MG63 (cell line): ENCODE results near the gene HSPA1B. TPM values are rescaled to one million over a fixed set of nuclear protein-coding genes. Genes with fewer than 3 reads are reported as not detected.
"Not testable (repeated sequence)": the region's sequence is repeated elsewhere in the genome, so short reads cannot be mapped to it uniquely, and the experiment has no call there.

Experiments
- DNase-seq: peaks from one replicate; pipeline ENCODE4 v3.0.0-alpha.2; 2020
- H3K27me3 ChIP-seq: fragments of 250-450 bp; sonication (Bioruptor Pico); 2 replicates; pipeline ENCODE4 v1.5.1; 2020; ENCODE audit warnings: mild to moderate bottlenecking, moderate library complexity
- H3K36me3 ChIP-seq: fragments of 250-450 bp; sonication (Bioruptor Pico); 2 replicates; pipeline ENCODE4 v1.5.1; 2020; ENCODE audit warnings: mild to moderate bottlenecking, moderate library complexity
- H3K4me3 ChIP-seq: fragments of 250-450 bp; sonication (Bioruptor Pico); 2 replicates; pipeline ENCODE4 v1.5.1; 2020; ENCODE audit warnings: mild to moderate bottlenecking, moderate library complexity
- H3K9me3 ChIP-seq: fragments of 250-450 bp; sonication (Bioruptor Pico); 2 replicates; pipeline ENCODE4 v1.5.1; 2020; ENCODE audit warnings: mild to moderate bottlenecking, moderate library complexity
- total RNA-seq: library from RNA; depleted of rRNA; stranded (reverse); fragments of >200 nt; shearing (Covaris generic); gene quantifications from 2 replicates; pipeline ENCODE4 v1.2.3, GENCODE V29; 2014; ENCODE audit warnings: low replicate concordance

The HSPA1B gene
- total RNA-seq, 1 experiment from 2014 or later: 72.1 TPM

- DNase-seq, H3K27me3 ChIP-seq, H3K9me3 ChIP-seq, H3K36me3 ChIP-seq: not testable (repeated sequence)
- H3K4me3 ChIP-seq: peak overlapping the region; percentile 54
These were observed 9.5 kb upstream of the HSPA1B start for GRCh38 chr6:31817929-31818511.

DNA sequence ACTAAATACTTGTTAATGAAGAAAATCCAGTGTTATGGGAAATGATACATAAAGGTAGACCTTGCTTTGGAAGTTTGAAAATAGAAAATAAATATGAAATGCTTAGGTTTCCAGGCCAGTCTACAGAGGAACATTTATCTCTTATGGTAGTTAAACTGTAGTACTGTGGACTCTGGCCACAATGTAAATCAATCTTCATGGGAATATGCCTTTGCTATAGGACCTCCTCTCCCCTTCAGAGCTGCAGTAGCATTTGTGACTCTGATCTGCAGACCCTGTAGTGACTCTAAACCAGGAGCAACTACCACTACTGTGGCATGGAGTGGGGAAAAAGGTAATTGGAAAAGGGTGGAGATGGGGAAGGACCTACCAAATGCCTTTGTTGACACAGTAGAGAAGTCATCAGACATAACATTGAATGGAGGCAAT lies 7.7 kb upstream of the HSPA1B start:
- no peak for DNase-seq
- no peaks in the 10 kb centered on the region; the same call in 1 of the 2 replicates for H3K36me3 ChIP-seq
- no peaks in the 10 kb centered on the region for H3K27me3 ChIP-seq
- no peak overlapping the region for H3K4me3 ChIP-seq
- no peaks in the 10 kb centered on the region for H3K9me3 ChIP-seq

DNA sequence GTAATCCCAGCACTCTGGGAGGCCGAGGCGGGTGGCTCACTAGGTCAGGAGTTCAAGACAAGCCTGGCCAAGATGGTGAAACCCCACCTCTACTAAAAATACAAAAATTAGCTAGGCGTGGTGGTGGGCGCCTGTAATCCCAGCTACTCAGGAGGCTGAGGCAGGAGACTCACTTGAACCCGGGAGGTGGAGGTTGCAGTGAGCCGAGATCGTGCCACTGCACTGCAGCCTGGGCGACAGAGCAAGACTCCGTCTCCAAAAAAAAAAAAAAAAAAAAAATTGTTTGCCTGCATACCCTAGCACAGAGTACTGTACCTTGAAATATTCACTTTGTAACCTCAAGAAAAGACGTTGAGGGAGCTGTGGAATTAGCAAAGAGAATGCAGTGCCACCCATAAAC lies 7.1 kb upstream of the HSPA1B start:
- not testable (repeated sequence) for H3K36me3 ChIP-seq, H3K9me3 ChIP-seq, DNase-seq, H3K27me3 ChIP-seq, H3K4me3 ChIP-seq

DNA sequence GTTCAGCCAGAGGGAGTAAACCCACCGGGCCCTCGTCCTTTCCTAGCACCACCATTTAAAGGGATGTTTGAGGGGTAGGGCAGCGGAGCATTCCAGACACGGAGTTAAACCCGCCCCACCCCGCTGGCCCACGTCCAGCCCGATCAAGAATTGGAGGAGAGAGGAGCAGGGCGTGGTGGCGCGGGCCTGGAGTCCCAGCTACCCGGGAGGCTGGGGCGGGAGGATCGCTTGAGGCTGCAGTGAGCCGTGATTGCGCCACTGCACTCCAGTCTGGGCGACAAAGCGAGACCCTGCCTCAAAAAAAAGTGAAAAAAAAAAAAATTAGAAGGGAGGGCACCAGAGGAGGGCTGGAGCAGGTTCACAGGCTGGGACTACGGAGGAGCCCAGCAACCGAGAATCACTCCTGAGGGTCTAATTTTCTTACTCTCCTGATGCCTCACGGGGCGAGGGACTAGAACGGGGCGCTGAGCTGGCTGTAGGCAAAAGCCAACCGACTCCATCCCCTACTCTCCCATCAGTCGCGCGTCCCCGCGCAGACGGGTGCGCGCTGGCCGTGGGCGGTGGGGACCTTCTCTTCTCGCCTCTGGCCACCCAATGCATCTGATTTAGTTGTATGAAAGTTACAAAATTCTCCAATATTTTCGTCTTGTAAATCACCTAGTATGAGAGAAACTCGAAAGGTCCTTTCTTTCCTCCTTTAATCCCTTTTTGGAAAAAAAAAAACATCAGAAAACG lies 6.1 kb upstream of the HSPA1B start:
- Histone ChIP-seq H3K9me3 (no peaks in the 10 kb centered on the region), H3K4me3 (peak overlapping the region; percentile 57), H3K27me3 (no peaks in the 10 kb centered on the region), H3K36me3 (no peaks in the 10 kb centered on the region; the same call in 1 of the 2 replicates)
- peak; percentile 56 for DNase-seq

DNA sequence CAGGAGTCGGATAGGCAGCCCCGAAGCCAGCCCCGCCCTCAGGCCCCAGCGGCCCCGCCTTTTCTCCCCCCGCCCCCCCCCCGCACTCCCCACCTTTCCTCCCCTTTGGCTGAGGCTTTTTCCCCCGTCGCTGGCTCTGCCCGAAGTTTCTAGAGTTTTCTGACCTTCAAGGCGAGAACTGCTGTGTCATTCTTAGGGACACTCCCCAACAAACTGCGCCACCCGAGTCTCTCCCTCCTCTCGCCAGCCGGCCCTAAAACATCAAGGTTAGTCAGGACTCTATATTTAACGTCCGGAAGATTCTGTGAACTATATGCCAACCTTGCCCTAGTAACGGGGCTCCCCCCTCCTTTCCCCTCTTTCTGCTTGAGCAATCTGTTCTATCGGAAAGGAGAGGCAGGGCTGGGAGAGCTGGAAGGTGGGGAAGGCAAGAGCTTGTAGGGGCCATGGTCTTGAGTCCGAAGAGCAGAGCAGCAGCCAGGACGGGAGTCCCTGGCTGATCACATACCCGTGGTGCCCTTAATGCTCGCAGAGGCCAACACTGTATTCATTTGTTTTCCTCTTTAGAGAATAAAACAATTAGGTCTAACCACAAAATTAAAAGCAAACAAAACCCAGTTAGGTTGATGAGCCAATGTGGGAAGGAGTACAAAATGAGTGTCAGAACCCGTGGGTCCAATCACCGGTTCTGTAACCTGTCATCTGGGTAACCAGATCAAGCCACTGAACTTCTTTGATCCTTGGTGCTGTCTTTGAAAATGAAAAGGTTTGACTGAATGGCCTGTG lies 5.3 kb upstream of the HSPA1B start:
- Histone ChIP-seq H3K9me3 (no peaks in the 10 kb centered on the region), H3K27me3 (no peaks in the 10 kb centered on the region), H3K36me3 (no peaks in the 10 kb centered on the region; the same call in 1 of the 2 replicates), H3K4me3 (peak overlapping the region; percentile 57)
- DNase-seq: peak; percentile 79

GRCh38 chr6:31823592-31824196 lies 3.8 kb upstream of the HSPA1B start:
- not testable (repeated sequence) for DNase-seq, H3K27me3 ChIP-seq, H3K4me3 ChIP-seq, H3K9me3 ChIP-seq, H3K36me3 ChIP-seq

DNA sequence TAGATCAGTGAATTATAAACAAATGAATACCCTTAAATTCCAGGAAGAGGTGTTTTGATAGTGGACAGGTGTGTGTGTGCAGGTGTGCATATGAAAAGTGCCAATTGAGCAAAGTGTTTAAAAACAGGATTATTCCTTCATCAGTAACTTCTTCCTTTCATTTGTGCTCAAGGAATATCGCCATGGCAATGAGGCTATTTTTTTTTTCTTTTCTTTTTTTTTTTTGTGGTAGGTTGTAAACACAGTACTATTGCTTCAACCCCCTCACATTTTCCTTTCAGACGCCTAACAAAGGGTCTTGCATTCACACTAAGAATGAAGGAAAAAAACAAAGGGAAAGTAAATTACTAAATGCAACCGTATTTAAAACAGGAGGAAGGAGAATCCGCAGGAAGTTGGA lies 2.0 kb upstream of the HSPA1B start:
- Histone ChIP-seq H3K4me3 (no peak overlapping the region), H3K27me3 (no peaks in the 10 kb centered on the region), H3K9me3 (no peaks in the 10 kb centered on the region), H3K36me3 (no peaks in the 10 kb centered on the region)
- DNase-seq: no peak

GRCh38 chr6:31826793-31827285 lies 699 bp upstream of the HSPA1B start:
- peak; percentile 87 for DNase-seq
- H3K9me3 ChIP-seq: no peaks in the 10 kb centered on the region
- H3K27me3 ChIP-seq: no peaks in the 10 kb centered on the region
- H3K4me3 ChIP-seq: peak overlapping the region; percentile 65
- H3K36me3 ChIP-seq: no peaks in the 10 kb centered on the region

DNA sequence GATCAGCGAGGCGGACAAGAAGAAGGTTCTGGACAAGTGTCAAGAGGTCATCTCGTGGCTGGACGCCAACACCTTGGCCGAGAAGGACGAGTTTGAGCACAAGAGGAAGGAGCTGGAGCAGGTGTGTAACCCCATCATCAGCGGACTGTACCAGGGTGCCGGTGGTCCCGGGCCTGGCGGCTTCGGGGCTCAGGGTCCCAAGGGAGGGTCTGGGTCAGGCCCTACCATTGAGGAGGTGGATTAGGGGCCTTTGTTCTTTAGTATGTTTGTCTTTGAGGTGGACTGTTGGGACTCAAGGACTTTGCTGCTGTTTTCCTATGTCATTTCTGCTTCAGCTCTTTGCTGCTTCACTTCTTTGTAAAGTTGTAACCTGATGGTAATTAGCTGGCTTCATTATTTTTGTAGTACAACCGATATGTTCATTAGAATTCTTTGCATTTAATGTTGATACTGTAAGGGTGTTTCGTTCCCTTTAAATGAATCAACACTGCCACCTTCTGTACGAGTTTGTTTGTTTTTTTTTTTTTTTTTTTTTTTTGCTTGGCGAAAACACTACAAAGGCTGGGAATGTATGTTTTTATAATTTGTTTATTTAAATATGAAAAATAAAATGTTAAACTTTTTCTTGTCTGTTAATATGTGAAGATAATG lies 2.2 kb downstream of the HSPA1B start:
- Histone ChIP-seq H3K36me3 (peaks cover under 1% of the 10 kb centered on the region; the same call in 1 of the 2 replicates), H3K4me3 (peak overlapping the region; percentile 59), H3K27me3 (no peaks in the 10 kb centered on the region), H3K9me3 (no peaks in the 10 kb centered on the region)
- no peak for DNase-seq

DNA sequence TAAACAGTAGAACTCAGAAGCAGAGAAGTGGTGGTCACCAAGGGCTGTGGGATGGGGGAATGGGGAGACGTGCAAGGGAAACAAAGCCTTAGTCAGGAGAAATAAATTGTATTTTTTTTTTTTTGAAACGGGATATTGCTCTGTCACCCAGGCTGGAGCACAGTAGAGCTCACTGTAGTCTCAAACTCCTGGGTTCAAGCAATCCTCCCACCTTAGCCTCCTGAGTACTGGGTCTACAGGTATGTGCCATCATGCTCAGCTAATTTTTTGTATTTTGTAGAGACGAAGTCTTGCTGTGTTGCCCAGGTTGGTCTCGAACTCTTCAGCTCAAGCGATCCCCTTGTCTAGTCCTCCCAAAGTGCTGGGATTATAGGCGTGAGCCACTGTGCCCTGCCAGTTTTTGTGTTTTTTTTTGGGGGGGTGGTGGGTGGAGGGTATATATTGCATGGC lies 3.4 kb downstream of the HSPA1B start:
- Histone ChIP-seq H3K36me3 (peaks cover 3% of the 10 kb centered on the region), H3K4me3 (peak overlapping the region; percentile 59), H3K9me3 (no peaks in the 10 kb centered on the region), H3K27me3 (no peaks in the 10 kb centered on the region)
- DNase-seq: no peak

DNA sequence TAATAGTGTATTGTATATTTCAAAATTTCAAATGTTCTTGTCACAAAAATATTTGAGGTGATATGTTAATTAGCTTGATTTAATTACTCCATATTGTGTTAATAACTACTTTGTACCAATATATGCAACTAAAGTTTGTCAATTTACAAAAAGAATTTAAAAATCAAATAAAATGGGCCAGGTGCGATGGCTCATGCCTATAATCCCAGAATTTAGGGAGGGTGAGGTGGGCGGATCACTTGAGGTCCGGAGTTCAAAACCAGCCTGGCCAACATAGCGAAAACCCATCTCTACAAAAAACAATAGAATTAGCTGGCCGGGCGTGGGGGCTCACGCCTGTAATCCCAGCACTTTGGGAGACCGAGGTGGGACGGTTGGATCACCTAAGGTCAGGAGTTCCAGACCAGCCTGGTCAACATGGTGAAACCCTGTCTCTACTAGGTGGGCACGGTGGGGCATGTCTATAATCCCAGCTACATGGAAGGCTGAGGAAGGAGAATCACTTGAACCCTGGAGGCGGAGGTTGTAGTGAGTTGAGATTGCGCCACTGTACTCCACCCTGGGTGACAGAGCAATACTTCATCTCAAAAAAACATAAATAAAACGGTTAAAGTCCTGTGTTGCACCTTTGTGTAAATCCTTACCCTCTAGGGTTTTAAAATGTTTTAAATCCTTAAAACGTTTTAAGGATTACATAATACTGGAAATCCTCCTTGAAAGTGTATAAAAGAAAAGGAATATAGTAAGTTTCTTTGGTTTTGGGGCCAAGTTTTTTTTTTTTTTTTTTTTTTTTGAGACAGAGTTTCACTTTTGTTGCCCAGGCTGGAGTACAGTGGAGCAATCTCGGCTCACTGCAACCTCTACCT lies 4.0 kb downstream of the HSPA1B start:
- no peaks in the 10 kb centered on the region for H3K9me3 ChIP-seq
- H3K4me3 ChIP-seq: peak overlapping the region; percentile 59
- no peaks in the 10 kb centered on the region for H3K27me3 ChIP-seq
- peaks cover 9% of the 10 kb centered on the region for H3K36me3 ChIP-seq
- DNase-seq: no peak

DNA sequence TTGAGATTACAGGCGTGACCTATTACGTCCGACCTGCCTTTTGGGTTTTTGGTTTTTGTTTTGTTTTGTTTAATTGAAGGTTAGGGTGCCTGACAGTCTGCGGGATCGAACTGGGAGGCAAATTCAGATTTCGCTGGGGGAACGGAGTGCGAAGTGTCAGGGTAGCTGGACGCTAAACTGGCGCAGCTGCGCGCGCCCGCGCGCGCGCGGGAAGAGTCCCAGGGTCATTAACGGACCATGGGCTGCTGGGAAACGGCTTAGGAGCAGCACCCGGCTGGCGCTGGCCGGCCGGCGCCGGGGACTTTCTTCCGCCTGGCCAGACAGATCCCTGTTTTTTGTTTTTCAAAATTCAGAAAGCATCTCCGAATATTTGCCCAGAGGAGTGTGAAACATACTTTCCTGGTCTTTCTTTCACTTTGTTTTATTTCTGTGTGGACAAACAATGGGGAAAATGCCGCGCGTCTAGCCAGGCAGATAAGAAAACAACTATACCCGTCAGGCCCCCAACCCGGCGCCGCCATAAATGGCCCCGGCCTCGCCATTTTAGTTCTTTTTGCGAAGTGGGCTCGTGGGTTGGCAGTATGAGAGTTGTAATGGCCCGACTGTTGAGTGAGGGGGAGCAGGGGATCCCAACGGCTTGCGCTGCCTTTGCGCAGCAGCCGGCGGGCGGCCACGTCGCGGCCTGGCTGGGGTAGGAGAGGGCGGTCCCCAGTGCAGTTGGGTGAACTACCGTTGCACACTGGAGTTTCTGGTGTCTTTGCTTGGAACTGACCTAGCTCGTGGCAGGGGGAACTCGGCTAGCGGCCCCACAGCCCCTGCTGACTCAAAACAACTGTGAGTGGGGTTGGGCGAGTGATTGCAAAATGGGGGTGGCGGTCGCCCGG lies 7.1 kb downstream of the HSPA1B start:
- Histone ChIP-seq H3K27me3 (no peaks in the 10 kb centered on the region), H3K9me3 (no peaks in the 10 kb centered on the region), H3K36me3 (peaks cover 39% of the 10 kb centered on the region), H3K4me3 (peak overlapping the region; percentile 91)
- peak; percentile 83 for DNase-seq

GRCh38 chr6:31836047-31836473 lies 8.5 kb downstream of the HSPA1B start:
- no peaks in the 10 kb centered on the region for H3K9me3 ChIP-seq
- peaks cover 54% of the 10 kb centered on the region for H3K36me3 ChIP-seq
- no peaks in the 10 kb centered on the region for H3K27me3 ChIP-seq
- peak overlapping the region; percentile 91 for H3K4me3 ChIP-seq
- DNase-seq: no peak

GRCh38 chr6:31836474-31837368 lies 9.2 kb downstream of the HSPA1B start:
- Histone ChIP-seq H3K4me3 (peak overlapping the region; percentile 91), H3K36me3 (peaks cover 59% of the 10 kb centered on the region), H3K9me3 (no peaks in the 10 kb centered on the region), H3K27me3 (no peaks in the 10 kb centered on the region)
- DNase-seq: no peak
